Fibroblast of skin of left quadriceps (primary cell): ENCODE results near the gene ANKRD12.

Experiments used
- DNase-seq, 2 experiments: peaks; one replicate each; pipeline ENCODE4 v3.0.0-alpha.2; 2013; ENCODE audit warnings: low read depth in 2 of 2

The ANKRD12 gene

DNA sequence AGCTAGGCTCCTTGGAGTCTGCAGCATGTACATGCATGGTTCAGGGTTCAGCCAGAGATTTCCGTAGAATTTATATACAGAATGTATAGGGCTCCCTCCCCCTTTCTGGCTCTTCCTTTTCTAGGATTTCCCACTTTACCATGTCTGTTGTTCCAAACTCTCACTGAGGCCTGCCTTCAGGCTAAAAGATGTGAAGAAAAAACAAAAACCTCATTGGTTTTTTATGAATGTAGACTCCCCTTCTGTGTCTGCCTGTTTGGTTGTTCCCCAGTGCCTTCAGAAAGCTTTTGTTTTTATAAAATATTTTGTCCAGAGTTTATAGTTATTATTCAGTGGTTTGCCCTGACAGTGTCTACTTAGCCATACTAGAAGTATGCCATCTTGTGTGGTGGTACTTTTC lies 30.5 kb upstream of the ANKRD12 start:
- no peak for DNase-seq

DNA sequence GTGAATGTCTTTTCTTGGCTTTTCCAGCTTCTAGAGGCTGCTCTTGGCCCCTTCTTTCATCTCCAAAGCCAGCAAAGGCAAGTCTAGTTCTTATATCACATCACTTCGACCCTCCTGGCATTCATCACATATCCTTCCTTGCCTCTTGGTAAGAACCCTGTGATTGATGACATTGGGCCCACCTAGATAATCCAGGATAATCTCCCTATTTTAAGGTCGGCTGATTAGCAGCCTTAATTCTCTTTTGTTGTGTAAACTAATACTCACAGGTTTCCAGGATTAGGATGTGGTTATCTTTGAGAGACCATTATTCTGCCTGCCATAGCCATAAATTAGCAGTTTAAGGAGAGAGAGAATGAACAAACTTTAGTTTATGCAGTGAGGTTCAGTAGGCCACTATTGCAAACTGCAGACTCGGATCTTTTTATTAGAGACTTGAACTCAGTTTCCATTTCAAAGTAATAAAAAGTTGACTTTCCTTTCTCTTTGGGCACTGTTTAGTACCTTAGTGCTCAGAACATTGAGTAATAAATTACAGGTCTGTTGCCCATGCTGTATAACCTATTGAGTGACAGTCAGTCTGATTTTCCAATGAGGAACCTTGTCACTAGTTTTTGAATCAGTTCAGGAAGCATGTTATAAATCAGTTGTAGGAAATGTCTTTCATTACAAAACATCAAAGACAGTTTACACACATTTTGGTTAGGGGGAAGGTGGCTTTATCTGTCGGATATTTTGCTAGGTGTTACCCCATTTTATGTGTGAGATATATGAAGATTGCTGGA lies 29.6 kb upstream of the ANKRD12 start:
- no peak for DNase-seq

DNA sequence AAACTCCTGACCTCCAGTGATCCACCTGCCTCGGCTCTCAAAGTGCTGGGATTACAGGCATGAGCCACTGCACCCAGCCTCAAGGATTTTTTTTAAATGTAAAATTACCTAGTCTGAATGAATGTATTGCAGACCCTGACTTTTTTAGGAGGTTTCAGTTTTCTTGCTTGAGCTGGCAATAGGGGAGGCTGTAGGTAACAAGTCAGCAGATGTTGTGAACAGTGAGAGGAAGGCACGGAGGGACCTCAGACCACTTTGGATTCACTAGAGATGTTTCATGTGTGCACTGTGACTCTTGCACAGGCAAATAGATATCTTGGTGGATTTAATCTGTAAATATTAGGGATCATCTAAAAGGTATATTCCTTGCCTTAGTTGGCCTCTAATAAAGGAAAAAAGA lies 27.7 kb upstream of the ANKRD12 start:
- DNase-seq: no peak

- no peak for DNase-seq
Observed at GRCh38 chr18:9109523-9109922, 27.1 kb upstream of the ANKRD12 start.

GRCh38 chr18:9113468-9114149 lies 23.0 kb upstream of the ANKRD12 start:
- no peak for DNase-seq

DNA sequence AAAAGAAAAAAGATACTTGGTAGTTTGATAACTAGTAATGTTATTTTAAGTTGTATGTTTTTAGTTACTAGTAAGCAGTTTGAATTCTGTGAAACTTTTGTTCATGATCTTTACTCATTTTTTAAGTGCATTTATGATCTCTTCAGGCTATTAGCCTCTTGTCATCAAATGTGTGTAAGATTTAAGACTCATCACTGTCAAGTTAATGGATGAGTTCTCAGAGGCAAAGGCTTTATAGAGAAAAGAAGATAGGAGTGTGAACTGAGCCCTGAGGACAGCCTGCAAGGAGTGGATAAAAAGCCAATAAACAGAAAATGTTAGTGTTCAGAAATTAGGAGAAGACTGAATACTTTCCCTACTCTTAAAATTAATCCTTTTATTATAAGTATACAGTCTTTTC lies 20.6 kb upstream of the ANKRD12 start:
- DNase-seq: no peak

GRCh38 chr18:9117980-9118841 lies 18.4 kb upstream of the ANKRD12 start:
- DNase-seq: no peak

DNA sequence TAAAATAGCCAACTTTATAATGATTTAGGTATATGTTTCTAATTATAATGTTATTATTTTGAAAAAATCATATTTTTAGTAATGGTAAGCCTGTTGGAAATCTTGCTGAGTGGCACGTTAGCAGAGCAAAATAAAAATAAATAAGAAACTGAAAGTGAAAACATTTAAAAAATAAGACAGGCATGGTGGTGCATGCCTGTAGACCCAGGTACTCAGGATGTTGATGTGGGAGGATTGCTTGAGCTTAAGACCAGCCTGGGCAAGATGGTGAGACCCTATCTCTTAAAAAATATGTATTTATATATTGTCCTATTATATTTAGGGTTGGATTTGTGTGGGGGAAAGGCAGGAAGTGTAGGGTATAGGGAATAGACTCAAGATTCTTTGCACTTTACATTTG lies 15.8 kb upstream of the ANKRD12 start:
- DNase-seq: no peak

DNA sequence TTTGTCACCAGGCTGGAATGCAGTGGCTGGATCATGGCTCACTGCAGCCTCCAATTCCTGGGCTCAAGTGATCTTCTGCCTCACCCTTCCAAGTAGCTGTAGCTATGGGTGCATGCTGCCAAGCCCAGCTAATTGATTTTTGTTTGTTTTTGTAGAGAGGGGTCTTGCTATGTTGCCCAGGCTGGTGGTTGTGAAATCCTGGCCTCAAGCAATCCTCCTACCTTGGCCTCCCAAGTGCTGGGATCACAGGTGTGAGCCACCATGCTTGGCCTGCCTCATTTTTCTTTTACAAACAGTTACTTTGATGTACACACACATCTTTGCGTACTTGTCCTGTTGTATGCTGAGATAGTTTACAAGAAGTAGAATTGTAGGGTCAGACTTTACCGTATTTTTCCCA lies 13.1 kb upstream of the ANKRD12 start:
- DNase-seq: no peak

DNA sequence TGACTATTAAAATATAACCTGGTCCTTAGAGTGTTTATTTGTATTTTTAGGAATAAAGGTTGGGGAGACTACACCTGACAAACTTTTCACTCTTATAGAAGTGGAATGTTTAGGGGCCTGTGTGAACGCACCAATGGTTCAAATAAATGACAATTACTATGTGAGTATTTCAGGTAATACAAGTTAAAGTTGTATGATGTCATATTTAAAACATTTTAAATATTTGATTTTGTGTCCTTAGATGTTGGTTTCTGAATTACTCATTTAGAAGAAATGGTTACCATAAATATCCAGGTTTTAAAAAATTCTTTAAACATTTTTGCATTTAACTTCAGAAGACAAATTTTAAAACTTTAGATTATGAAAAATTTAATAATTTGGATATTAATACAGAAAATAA lies 11.8 kb upstream of the ANKRD12 start:
- DNase-seq: no peak

GRCh38 chr18:9126337-9126736 lies 10.2 kb upstream of the ANKRD12 start:
- DNase-seq: no peak

- no peak for DNase-seq
Observed at GRCh38 chr18:9130195-9130594, 6.4 kb upstream of the ANKRD12 start.

- DNase-seq: no peak
Observed at GRCh38 chr18:9130806-9131205, 5.8 kb upstream of the ANKRD12 start.

DNA sequence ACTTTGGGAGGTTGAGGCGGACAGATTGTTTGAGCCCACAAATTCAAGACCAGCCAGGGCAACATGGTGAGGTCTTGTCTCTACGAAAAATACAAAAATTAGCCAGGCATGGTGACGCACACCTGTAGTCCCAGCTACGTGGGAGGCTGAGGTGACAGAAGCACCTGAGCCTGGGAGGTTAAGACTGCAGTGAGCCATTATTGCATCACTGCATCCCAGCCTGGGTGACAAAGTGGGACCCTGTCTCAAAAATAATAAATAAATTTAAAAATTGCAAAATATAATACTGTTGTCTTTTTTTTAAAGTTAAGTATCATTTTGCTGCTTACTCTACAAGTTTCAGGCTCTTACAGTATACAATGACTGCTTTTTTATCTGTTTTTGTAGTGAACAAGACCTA lies 4.0 kb upstream of the ANKRD12 start:
- no peak for DNase-seq

DNA sequence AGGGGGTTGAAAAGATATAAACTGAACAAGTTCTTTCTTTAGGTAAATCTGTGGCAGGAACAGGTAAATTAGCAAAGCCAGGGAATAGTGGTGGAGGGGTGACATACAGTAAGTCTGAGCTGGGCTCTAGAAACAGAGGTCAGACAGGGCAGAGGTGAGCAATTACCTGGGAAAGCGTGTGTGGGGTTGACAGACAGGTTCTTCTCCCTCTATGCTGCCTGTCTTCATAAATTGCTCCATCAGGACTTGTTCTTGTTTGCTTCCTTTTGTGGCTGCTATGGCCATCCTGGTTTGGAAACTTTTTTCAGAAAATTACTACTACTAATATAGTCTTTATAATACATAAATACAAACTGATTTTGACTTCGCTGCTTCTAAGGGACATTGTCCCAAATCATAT lies 3.4 kb upstream of the ANKRD12 start:
- DNase-seq: no peak

DNA sequence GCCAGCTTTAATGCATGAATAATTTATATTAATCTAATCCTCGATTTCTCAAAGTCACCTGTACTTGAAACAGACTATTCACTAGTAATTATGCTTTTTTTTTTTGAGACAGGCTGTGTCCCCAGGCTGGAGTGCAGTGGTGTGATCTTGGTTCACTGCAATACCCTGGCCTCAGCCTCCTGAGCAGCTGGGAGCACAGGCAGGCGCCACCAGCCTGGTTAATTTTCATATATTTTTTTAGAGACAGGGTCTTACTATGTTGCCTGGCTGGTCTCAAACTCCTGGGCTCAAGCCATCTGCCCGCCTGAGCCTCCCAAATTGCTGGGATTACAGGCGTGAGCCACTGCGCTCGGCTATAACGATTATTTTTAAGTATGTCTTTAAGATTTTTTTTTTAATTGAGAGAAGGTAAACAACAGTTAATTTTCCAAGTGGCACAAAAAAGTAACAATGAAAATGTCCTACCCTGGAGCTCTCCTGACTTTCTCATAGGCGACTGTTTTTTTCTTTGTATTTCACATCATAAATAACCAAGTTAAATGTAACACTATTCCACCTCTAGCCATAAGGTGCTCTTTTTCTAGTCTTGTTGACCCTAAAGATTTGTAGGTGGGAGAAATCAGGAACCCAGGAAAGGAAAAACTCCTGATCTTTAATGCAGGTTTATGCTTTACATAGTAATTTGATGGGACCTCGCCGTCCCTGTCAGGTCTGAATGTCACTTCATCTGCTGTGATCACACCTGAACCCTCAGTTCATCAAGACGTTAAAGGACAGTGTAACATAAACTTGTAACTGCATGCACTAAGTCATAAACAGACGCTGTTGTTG lies 1.3 kb upstream of the ANKRD12 start:
- DNase-seq: no peak

DNA sequence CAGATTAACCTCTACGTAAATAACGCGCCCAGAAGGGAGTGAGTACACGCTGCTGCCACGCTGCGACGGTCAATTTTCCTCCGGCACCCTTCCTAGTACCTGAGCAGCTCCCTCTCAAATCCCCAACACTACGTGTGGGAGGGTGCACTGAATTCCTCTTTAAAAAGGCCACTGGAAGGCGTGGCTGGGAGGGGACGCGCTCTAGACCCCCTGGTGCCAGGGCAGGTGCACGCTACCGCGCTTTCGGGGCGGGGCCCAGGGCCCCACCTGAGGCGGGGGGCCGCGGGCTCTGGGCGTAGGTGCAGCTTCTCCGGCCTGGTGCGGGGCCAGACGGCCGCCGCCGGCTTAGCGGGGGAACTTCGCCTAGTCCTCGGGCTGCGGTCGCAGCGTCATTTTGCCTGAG lies 668 bp upstream of the ANKRD12 start:
- DNase-seq: no peak

GRCh38 chr18:9137168-9138066 lies 836 bp downstream of the ANKRD12 start:
- DNase-seq: peak; percentile 36 to 38

- no peak for DNase-seq
Observed at GRCh38 chr18:9139400-9140039, 2.9 kb downstream of the ANKRD12 start.

- no peak for DNase-seq
Observed at GRCh38 chr18:9140381-9140780, 3.8 kb downstream of the ANKRD12 start.
